Measurements from ENCODE around the gene FASTK.

DNA sequence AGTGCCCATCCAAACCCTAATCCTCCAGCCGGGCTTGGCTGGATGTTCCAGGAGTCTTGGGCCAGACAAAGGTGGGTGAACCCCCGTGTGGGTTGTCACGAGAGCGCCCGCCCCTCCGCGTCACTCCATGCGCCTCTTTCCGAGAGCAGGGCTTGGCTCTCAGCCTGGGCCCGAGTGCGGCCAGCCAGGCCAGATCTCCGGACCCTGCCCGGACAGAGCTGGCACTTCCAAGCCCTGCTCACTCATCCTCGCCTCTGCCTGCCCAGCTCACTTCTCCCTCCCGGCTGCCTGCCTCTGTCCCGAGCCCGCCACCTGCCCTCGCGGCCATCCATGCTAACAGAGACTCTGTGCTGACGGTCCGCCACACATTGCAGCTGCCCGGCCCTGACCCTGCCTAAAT, 40.3 kb upstream of the FASTK start:
- TF ChIP-seq, protein P1, sequence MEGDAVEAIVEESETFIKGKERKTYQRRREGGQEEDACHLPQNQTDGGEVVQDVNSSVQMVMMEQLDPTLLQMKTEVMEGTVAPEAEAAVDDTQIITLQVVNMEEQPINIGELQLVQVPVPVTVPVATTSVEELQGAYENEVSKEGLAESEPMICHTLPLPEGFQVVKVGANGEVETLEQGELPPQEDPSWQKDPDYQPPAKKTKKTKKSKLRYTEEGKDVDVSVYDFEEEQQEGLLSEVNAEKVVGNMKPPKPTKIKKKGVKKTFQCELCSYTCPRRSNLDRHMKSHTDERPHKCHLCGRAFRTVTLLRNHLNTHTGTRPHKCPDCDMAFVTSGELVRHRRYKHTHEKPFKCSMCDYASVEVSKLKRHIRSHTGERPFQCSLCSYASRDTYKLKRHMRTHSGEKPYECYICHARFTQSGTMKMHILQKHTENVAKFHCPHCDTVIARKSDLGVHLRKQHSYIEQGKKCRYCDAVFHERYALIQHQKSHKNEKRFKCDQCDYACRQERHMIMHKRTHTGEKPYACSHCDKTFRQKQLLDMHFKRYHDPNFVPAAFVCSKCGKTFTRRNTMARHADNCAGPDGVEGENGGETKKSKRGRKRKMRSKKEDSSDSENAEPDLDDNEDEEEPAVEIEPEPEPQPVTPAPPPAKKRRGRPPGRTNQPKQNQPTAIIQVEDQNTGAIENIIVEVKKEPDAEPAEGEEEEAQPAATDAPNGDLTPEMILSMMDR (conservative IDR thresholded peaks at IDR 0.05; ENCODE audit: low read length): no peak
- no peak for TF ChIP-seq EZH2phosphoT487 (IDR thresholded peaks at IDR 0.05; ENCODE audit: borderline replicate concordance)

Data from Loucy (cell line).